Right atrium auricular region (tissue), 2 donors: ENCODE measurements around the gene SPRR1B. TPM values are rescaled to one million over a fixed set of nuclear protein-coding genes. Genes with fewer than 3 reads are reported as not detected.
"Not testable (repeated sequence)": the region's sequence is repeated elsewhere in the genome, so short reads cannot be mapped to it uniquely, and the experiment has no call there.

Experiments used
- DNase-seq: peaks from one replicate; pipeline ENCODE4 v3.0.0-alpha.2; 2019; ENCODE audit warnings: low spot score
- H3K27ac ChIP-seq, 2 donors: fragments of 200-600 bp; sonication (generic); 1 replicate in 1 of 2; 2 replicates in 1 of 2; pipeline ENCODE4 v1.5.1; 2016 to 2019
- H3K27me3 ChIP-seq, 2 donors: fragments of 200-600 bp; sonication (generic); one replicate each; pipeline versions ENCODE4 v1.5.1 to v1.6.0; 2017 to 2019
- H3K36me3 ChIP-seq: fragments of 200-600 bp; sonication (generic); one replicate; pipeline ENCODE4 v1.5.1; 2016
- H3K4me1 ChIP-seq, 2 donors: fragments of 200-600 bp; sonication (generic); one replicate each; pipeline versions ENCODE4 v1.5.1 to v1.6.0; 2017 to 2019
- H3K4me3 ChIP-seq, 2 donors: fragments of 200-600 bp; sonication (generic); 1 replicate in 1 of 2; 2 replicates in 1 of 2; pipeline ENCODE4 v1.5.1; 2017 to 2019; ENCODE audit warnings: mild to moderate bottlenecking in 1 of 2, moderate library complexity in 1 of 2
- H3K9me3 ChIP-seq, 2 donors: fragments of 200-600 bp; sonication (generic); one replicate each; pipeline ENCODE4 v1.5.1; 2019
- CTCF ChIP-seq, 2 donors: fragments of 200-600 bp; sonication (generic); IDR thresholded peaks; one replicate each; pipeline ENCODE4 v1.5.1; 2019; ENCODE audit warnings: antibody characterized with exemption in 2 of 2
- total RNA-seq, 2 donors: library from RNA; depleted of rRNA; stranded (reverse); fragments of >200 nt; gene quantifications; one replicate each; pipeline ENCODE4 v1.1.0, GENCODE V29; 2016

The SPRR1B gene
- total RNA-seq, 2 donors from 2014 or later: not detected

GRCh38 chr1:153049211-153049610 is 18.2 kb downstream of the SPRR1B start:
- Histone ChIP-seq H3K27me3 (no peaks in the 10 kb centered on the region), H3K4me1 (no peaks in the 10 kb centered on the region), H3K9me3 (no peaks in the 10 kb centered on the region), H3K4me3 (no peak overlapping the region), H3K36me3 (no peaks in the 10 kb centered on the region), H3K27ac (no peak overlapping the region)
- TF ChIP-seq CTCF (IDR thresholded peaks at IDR 0.05): no peak
- DNase-seq: no peak

GRCh38 chr1:153056111-153056510 is 25.1 kb downstream of the SPRR1B start:
- H3K4me1 ChIP-seq, H3K36me3 ChIP-seq, H3K27ac ChIP-seq, H3K9me3 ChIP-seq, DNase-seq, H3K4me3 ChIP-seq, H3K27me3 ChIP-seq: not testable (repeated sequence)

DNA sequence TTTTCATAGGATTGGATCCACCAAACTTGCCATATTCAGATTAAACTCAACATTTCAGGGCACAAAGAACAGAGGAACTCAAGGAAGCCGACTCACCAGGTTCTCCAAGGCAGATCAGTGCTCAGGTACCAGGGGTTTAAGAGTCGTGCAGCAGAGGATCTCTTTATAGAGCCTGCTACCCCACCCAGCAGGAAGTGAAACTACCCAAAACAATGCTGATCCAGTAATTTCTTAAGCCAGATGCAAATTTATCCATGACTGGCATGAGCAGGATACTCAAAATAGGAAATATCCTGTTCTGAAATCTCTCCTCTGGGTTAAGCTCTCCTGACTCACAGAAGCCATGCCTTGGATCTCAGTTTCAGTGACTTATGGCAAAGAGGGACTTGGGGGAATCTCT is 26.4 kb downstream of the SPRR1B start, which contains the start of gene SPRR2A:
Gene SPRR2A, minus strand, starts transcription at position 138 of the 400 bp plus-strand sequence. CDS start 777 bp downstream, outside the sequence.
- no peak for DNase-seq
- no peak for TF ChIP-seq CTCF (IDR thresholded peaks at IDR 0.05)
- H3K36me3 ChIP-seq: no peaks in the 10 kb centered on the region
- H3K27ac ChIP-seq: no peak within 1 kb of the TSS
- no peak within 1 kb of the TSS for H3K4me3 ChIP-seq
- H3K4me1 ChIP-seq: no peaks in the 10 kb centered on the region
- H3K27me3 ChIP-seq: no peaks in the 10 kb centered on the region
- no peaks in the 10 kb centered on the region for H3K9me3 ChIP-seq

DNA sequence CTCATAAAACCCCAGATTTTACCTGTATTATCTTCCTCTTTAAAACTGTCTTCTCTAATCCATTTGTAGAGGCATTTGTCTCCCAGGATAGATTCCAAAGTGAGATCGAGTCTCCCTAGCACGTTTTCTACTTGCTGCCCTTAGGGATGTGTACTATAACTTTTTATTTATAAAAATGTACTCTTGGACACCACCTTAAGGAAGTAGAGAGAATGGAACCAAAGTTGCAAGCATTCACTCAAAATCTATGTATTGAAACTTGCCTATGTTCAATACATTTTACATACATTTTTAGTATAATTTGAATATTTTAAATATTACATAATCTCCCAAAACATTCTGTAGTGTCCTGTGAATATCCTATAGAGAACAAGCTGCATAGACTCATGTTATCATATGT is 27.2 kb downstream of the SPRR1B start:
- no peak overlapping the region for H3K4me3 ChIP-seq
- H3K27ac ChIP-seq: no peak overlapping the region
- H3K9me3 ChIP-seq: no peaks in the 10 kb centered on the region
- TF ChIP-seq CTCF (IDR thresholded peaks at IDR 0.05): no peak
- H3K27me3 ChIP-seq: no peaks in the 10 kb centered on the region
- DNase-seq: no peak
- no peaks in the 10 kb centered on the region for H3K36me3 ChIP-seq
- H3K4me1 ChIP-seq: no peaks in the 10 kb centered on the region

- Histone ChIP-seq H3K9me3 (no peaks in the 10 kb centered on the region), H3K36me3 (no peaks in the 10 kb centered on the region), H3K27me3 (no peaks in the 10 kb centered on the region), H3K4me3 (no peak overlapping the region), H3K27ac (no peak overlapping the region), H3K4me1 (no peaks in the 10 kb centered on the region)
- no peak for TF ChIP-seq CTCF (IDR thresholded peaks at IDR 0.05)
- DNase-seq: no peak
Measured at GRCh38 chr1:153058826-153059784, 28.1 kb downstream of the SPRR1B start.

GRCh38 chr1:153070243-153070642 is 39.2 kb downstream of the SPRR1B start:
- Histone ChIP-seq H3K27me3 (no peaks in the 10 kb centered on the region), H3K27ac (no peak overlapping the region), H3K4me1 (no peaks in the 10 kb centered on the region), H3K9me3 (no peaks in the 10 kb centered on the region), H3K4me3 (no peak overlapping the region), H3K36me3 (no peaks in the 10 kb centered on the region)
- no peak for TF ChIP-seq CTCF (IDR thresholded peaks at IDR 0.05)
- no peak for DNase-seq
